Endothelial cell of umbilical vein (primary cell): ENCODE data around the gene ZBTB44. TPM values are rescaled to one million over a fixed set of nuclear protein-coding genes. Genes with fewer than 3 reads are reported as not detected.

Source experiments
- BruUV-seq: library from RNA; stranded (reverse); fragments of 400-500 nt; replicated peaks from 2 replicates; lab custom pipeline; 2021; lab: Mats Ljungman, UMichigan
- CTCF ChIA-PET: fragments of 300-600, 350-600 bp; sonication (Branson Sonifier 250); formaldehyde crosslinking; loops from one replicate; lab custom pipeline; 2021; ENCODE audit warnings: antibody characterized with exemption, inconsistent platforms; lab: Charles Lee
- POLR2A ChIA-PET: fragments of 300-600, 350-600 bp; sonication (Branson Sonifier 250); formaldehyde crosslinking; loops from one replicate; lab custom pipeline; 2021; ENCODE audit warnings: antibody characterized with exemption, inconsistent platforms; lab: Charles Lee
- DNase-seq: peaks from one replicate; pipeline ENCODE4 v3.0.0-alpha.2; 2011; ENCODE audit warnings: low read depth, low spot score
- FAIRE-seq: peaks from 2 replicates; lab custom pipeline; 2011; peaks lifted over from hg19 to GRCh38; lab: Jason Lieb, UNC
- H2AFZ ChIP-seq: 2 replicates; pipeline ENCODE4 v1.6.0; 2012; ENCODE audit warnings: low read depth, low read length, control low read depth, inconsistent platforms
- H3K27ac ChIP-seq: 2 replicates; pipeline ENCODE4 v1.5.1; 2011; ENCODE audit warnings: low read depth, mild to moderate bottlenecking, control low read depth, low read length, moderate library complexity; ENCODE audit not compliant: insufficient read depth
- H3K27me3 ChIP-seq, 2 experiments: 2 replicates each; pipeline versions ENCODE4 v1.6.0 to v1.6.1; 2011; ENCODE audit warnings: low read length in 2 of 2, mixed read lengths in 1 of 2; ENCODE audit not compliant: control insufficient read depth in 2 of 2, insufficient read depth in 2 of 2
- H3K36me3 ChIP-seq, 2 experiments: 2 replicates in 1 of 2; 3 replicates in 1 of 2; pipeline ENCODE4 v1.5.1; 2011; ENCODE audit warnings: low read length in 2 of 2, mild to moderate bottlenecking in 1 of 2, moderate library complexity in 1 of 2; ENCODE audit not compliant: control insufficient read depth in 2 of 2, insufficient read depth in 2 of 2; ENCODE audit errors: extremely low read depth in 1 of 2
- H3K4me1 ChIP-seq: 3 replicates; pipeline ENCODE4 v1.5.1; 2011; ENCODE audit warnings: mild to moderate bottlenecking, low read length; ENCODE audit not compliant: control insufficient read depth, insufficient read depth; ENCODE audit errors: extremely low read depth
- H3K4me2 ChIP-seq: 2 replicates; pipeline ENCODE4 v1.6.1; 2011; ENCODE audit warnings: low read length, control low read depth, mixed read lengths; ENCODE audit not compliant: insufficient read depth
- H3K4me3 ChIP-seq, 3 experiments: fragments of 200-600 bp in 1 of 3; sonication (generic), shearing (Covaris generic) in 1 of 3; replicated peaks in 1 of 3; 2 replicates each; pipeline ENCODE4 v1.5.1; 2011 to 2016; ENCODE audit warnings: control low read depth in 3 of 3, low read length in 3 of 3, mild to moderate bottlenecking in 2 of 3, inconsistent platforms in 1 of 3, low read depth in 1 of 3, moderate library complexity in 1 of 3; ENCODE audit not compliant: insufficient read depth in 1 of 3
- H3K79me2 ChIP-seq: 2 replicates; pipeline ENCODE4 v1.6.0; 2012; ENCODE audit warnings: low read length, inconsistent platforms; ENCODE audit not compliant: control insufficient read depth, insufficient read depth
- H3K9ac ChIP-seq: replicated peaks from 2 replicates; pipeline ENCODE3; 2011; ENCODE audit warnings: low read length, control low read depth; ENCODE audit not compliant: insufficient read depth; ENCODE audit errors: extremely low read depth
- H3K9me1 ChIP-seq: replicated peaks from 3 replicates; pipeline ENCODE4 v1.6.0; 2011; ENCODE audit warnings: mild to moderate bottlenecking, low read length; ENCODE audit not compliant: control insufficient read depth, insufficient read depth; ENCODE audit errors: extremely low read depth
- H3K9me3 ChIP-seq: replicated peaks from 2 replicates; pipeline ENCODE4 v1.5.1; 2012; ENCODE audit warnings: low read length, inconsistent platforms; ENCODE audit not compliant: control insufficient read depth, insufficient read depth
- H4K20me1 ChIP-seq: replicated peaks from 2 replicates; pipeline ENCODE3; 2011; ENCODE audit warnings: mild to moderate bottlenecking, low read length; ENCODE audit not compliant: control insufficient read depth, insufficient read depth; ENCODE audit errors: extremely low read depth
- EZH2 ChIP-seq: IDR thresholded peaks from 2 replicates; pipeline ENCODE4 v1.6.1; 2012; ENCODE audit warnings: borderline replicate concordance, low read depth, mild to moderate bottlenecking, moderate library complexity, low read length, inconsistent platforms; ENCODE audit not compliant: severe bottlenecking
- FOS ChIP-seq: IDR thresholded peaks from 2 replicates; pipeline ENCODE4 v1.6.1; 2011; ENCODE audit warnings: mild to moderate bottlenecking, low read length, moderate library complexity, borderline replicate concordance; ENCODE audit not compliant: insufficient read depth
- GATA2 ChIP-seq: IDR thresholded peaks from 2 replicates; pipeline ENCODE4 v1.7.0; 2011; ENCODE audit warnings: low read depth, mild to moderate bottlenecking, moderate library complexity, mixed read lengths, low read length; ENCODE audit not compliant: insufficient read length, insufficient read depth
- JUN ChIP-seq: IDR thresholded peaks from 2 replicates; pipeline ENCODE4 v1.6.1; 2011; ENCODE audit warnings: borderline replicate concordance, low read depth; ENCODE audit not compliant: insufficient read length, insufficient read depth
- MAX ChIP-seq: IDR thresholded peaks from 2 replicates; pipeline ENCODE4 v1.6.1; 2011; ENCODE audit not compliant: insufficient read depth, insufficient read length
- MYC ChIP-seq: IDR thresholded peaks from one replicate; pipeline ENCODE4 v1.6.1; 2011; ENCODE audit warnings: mild to moderate bottlenecking, low read depth, low read length
- POLR2AphosphoS5 ChIP-seq: IDR thresholded peaks from 2 replicates; pipeline ENCODE4 v1.6.1; 2012; ENCODE audit warnings: low read depth, mild to moderate bottlenecking, control low read depth, low read length, moderate library complexity; ENCODE audit not compliant: insufficient read depth
- dilution Hi-C: fragments of 300-500 bp; cut with MboI; formaldehyde crosslinking; loops from one replicate; pipeline ENCODE4 v1.15.0; 2019; ENCODE audit warnings: low sequenced_read_pairs; ENCODE audit not compliant: extremely low pct_ligation_motif_present
- intact Hi-C: fragments of 100-400 bp; cut with micrococcal nuclease; formaldehyde crosslinking; loops from one replicate; pipeline ENCODE4 v1.10.0; 2022
- polyA plus RNA-seq, 4 experiments: library from polyadenylated mRNA; depleted of rRNA in 3 of 4; stranded (reverse) in 3 of 4; unstranded in 1 of 4; fragments of >200 nt; gene quantifications; 2 replicates each; pipeline versions ENCODE4 v1.2.1 to v1.2.3, GENCODE V29; 2011 to 2012; ENCODE audit warnings: missing spikeins in 1 of 4
- total RNA-seq: library from RNA; stranded (reverse); gene quantifications from 2 replicates; pipeline ENCODE4 v1.2.3, GENCODE V29; 2021

ZBTB44 gene
- total and polyA plus RNA-seq, 2 donors (not counting 3 experiments of a cell fraction or from before 2014, with no cell fraction given): 8.7 to 24.4 TPM

- no peak overlapping the region for H3K4me2 ChIP-seq
- no peaks in the 10 kb centered on the region for H3K79me2 ChIP-seq
- FAIRE-seq (no peak), DNase-seq (no peak)
- no peaks in the 10 kb centered on the region for H3K9me3 ChIP-seq
- no peak overlapping the region for H2AFZ ChIP-seq
- no peaks in the 10 kb centered on the region for H4K20me1 ChIP-seq
- dilution Hi-C loops: no loop called here
- H3K9ac ChIP-seq: no peak overlapping the region
- no peak overlapping the region for H3K4me3 ChIP-seq
- no peaks in the 10 kb centered on the region for H3K4me1 ChIP-seq
- ChIA-PET CTCF (interaction anchor here (0.6 to 0.8 kb wide), 2 partner anchors 10 to 64 kb away, joined by 3 read pairs; no protein-coding TSS in a partner anchor), POLR2A (no interaction called here)
- H3K36me3 ChIP-seq: no peaks in the 10 kb centered on the region
- intact Hi-C loops: no loop called here
- TF ChIP-seq JUN: no peak
- TF ChIP-seq EZH2: no peak
- BruUV-seq: no TSS peak
- no peaks in the 10 kb centered on the region for H3K9me1 ChIP-seq
- H3K27me3 ChIP-seq: no peaks in the 10 kb centered on the region
- H3K27ac ChIP-seq: no peak overlapping the region
Observed at GRCh38 chr11:130279989-130280388, 34.7 kb downstream of the ZBTB44 start.

- no peaks in the 10 kb centered on the region for H3K27me3 ChIP-seq
- no peaks in the 10 kb centered on the region for H4K20me1 ChIP-seq
- no peaks in the 10 kb centered on the region for H3K9me3 ChIP-seq
- no peaks in the 10 kb centered on the region for H3K9me1 ChIP-seq
- H3K9ac ChIP-seq: no peak overlapping the region
- H3K79me2 ChIP-seq: no peaks in the 10 kb centered on the region
- H3K27ac ChIP-seq: no peak overlapping the region
- H3K4me2 ChIP-seq: no peak overlapping the region
- dilution Hi-C loops (no loop called here), intact Hi-C loops (no loop called here)
- H3K4me3 ChIP-seq: no peak overlapping the region
- POLR2A ChIA-PET: no interaction called here
- TF ChIP-seq MYC (no peak), FOS (peak; percentile 44), MAX (no peak), GATA2 (no peak), POLR2AphosphoS5 (no peak)
- FAIRE-seq: no peak
- no peak for DNase-seq
- no peak overlapping the region for H2AFZ ChIP-seq
- H3K4me1 ChIP-seq: no peaks in the 10 kb centered on the region
- no peaks in the 10 kb centered on the region for H3K36me3 ChIP-seq
- BruUV-seq: no TSS peak
- CTCF ChIA-PET: interaction anchor here (0.6 kb wide), 1 partner anchor 57 kb away, joined by 3 read pairs; no protein-coding TSS in a partner anchor
Observed at GRCh38 chr11:130278745-130279144, 36.0 kb downstream of the ZBTB44 start.
